Activated T-cell treated with anti-CD3 and anti-CD28 coated beads for 24 hours (primary cell): Measurements from ENCODE around the gene F10.

Source experiments
- DNase-seq: peaks from one replicate; pipeline ENCODE4 v3.0.0-alpha.2; 2020; ENCODE audit warnings: low read depth

The F10 gene

GRCh38 chr13:113086991-113087922 lies 35.3 kb upstream of the F10 start:
- no peak for DNase-seq

DNA sequence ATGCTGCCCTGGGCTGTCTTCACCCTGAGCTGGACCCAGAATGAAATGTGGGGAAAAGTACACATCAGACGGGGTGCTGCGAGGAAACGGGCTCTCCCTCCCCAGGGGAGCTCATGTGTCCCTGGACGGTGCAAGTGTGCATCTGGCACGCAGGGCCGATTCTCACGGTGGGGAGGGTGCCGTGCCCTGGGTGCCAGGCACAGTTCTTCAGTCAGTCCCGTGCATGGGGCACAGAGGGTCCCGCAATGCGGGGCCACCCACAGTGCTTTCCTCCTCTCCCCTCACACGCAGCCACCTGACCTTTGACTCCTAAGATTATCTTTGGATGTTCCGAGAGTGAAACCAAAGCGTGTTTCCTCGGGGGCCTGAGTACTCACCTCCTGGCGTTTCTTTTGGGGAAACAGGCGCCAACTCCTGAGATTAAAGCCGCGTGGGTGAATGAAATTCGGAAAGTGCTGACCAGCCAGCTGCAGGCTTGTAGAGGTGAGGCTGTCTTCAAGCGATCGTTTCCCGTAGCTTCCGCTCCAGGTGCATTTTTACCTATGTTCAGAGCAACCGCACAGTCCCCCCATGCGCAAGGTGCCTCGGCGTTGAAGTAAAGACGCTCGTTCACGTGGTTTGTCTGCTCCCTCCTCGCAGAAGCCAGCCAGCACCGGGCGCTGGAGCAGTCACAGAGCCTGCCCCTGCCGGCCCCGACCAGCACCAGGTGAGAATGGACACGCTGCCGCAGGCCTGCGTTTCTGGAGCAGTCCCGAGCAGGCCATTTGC lies 34.5 kb upstream of the F10 start:
- DNase-seq = no peak

GRCh38 chr13:113088691-113089020 lies 33.9 kb upstream of the F10 start:
- no peak for DNase-seq

- no peak for DNase-seq
These were observed 32.7 kb upstream of the F10 start for GRCh38 chr13:113089693-113090414.

DNA sequence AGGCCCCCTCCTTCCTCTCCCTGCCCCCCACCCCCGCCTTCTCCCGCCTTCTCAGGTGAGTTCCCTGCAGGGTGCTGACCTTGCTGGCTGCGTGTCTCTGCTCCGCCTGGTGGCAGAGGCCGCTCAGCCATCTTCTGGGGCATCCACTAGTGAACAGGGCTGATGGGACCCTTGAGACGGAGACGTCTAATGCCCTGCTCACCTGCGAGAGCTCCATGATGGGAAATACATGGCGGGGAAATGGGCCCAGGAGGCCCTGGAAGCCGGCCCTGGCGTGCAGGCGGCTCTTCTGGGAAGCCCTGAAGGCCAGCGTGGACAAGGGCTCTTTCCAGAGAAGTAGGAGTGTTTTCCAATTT lies 32.2 kb upstream of the F10 start:
- no peak for DNase-seq

- DNase-seq = no peak
These were observed 31.8 kb upstream of the F10 start for GRCh38 chr13:113090806-113091205.

DNA sequence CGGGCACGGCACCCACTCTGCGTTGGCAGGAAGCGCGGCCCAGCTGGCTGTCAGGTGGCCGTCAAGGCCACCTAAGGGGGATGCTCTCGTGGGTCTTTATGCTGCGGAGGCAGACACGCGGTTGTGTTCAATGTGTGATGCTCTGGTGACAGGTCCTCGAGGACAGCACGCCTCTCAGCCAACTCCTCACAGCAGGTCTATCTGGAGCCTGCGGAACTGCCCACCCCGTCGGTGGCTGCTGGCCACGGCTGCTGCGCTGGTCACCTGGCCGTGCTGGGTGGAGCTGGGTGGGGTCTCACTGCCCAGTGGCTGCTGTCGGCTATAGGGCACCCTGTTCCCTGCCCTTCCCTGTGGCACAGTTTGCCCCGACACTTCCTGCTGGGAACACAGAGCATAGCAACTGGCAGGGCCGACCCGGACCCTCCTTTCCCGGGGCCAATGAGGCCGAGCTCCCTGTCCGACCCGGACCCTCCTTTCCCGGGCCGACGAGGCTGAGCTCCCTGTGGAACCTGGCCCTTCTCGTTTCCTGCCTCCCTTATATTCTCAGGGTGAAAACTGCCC lies 31.3 kb upstream of the F10 start:
- no peak for DNase-seq

GRCh38 chr13:113091891-113092775 lies 30.5 kb upstream of the F10 start:
- DNase-seq = no peak

- no peak for DNase-seq
These were observed 29.6 kb upstream of the F10 start for GRCh38 chr13:113092776-113093579.

DNA sequence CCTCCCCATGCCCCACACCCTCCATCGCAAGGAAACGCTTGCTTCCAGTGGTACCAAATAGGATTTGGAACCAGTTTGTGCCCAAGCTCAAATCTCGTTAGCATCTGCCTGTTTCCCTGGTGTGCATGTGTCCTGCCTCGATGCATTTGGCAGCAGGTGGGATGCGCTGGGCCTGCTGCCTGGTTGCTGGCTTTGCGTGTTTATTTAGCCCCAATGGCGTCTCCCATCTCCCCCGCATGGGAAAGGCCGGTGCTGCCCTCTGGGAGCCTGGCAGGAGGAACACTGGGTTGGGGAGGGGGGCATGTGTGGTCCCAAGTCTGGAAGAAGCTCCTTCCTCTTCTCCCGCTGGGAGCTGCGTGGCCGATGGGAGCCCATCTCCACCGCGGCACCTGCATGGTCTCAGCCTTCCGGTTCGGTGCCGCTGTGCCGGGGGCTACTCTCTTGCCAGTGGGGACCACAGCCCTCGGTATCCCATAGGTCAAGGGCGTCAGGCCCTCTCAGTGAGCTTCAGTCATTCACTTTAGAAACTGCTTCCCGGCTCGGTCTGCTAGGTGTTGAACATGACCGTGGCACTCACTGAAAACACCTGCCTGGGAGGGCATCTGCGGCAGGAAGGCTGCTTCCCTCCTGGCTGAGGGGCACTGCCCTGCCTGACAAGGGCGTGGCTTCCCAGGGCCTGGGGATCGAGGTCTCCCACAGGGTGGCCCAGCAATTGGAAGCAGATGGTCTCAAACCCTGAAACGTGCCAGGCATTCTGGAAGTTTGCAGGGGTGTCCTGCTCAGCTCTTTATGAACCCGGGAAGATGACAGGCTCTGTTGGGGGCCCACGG lies 28.8 kb upstream of the F10 start:
- DNase-seq = no peak

- no peak for DNase-seq
These were observed 28.2 kb upstream of the F10 start for GRCh38 chr13:113094410-113094800.

DNA sequence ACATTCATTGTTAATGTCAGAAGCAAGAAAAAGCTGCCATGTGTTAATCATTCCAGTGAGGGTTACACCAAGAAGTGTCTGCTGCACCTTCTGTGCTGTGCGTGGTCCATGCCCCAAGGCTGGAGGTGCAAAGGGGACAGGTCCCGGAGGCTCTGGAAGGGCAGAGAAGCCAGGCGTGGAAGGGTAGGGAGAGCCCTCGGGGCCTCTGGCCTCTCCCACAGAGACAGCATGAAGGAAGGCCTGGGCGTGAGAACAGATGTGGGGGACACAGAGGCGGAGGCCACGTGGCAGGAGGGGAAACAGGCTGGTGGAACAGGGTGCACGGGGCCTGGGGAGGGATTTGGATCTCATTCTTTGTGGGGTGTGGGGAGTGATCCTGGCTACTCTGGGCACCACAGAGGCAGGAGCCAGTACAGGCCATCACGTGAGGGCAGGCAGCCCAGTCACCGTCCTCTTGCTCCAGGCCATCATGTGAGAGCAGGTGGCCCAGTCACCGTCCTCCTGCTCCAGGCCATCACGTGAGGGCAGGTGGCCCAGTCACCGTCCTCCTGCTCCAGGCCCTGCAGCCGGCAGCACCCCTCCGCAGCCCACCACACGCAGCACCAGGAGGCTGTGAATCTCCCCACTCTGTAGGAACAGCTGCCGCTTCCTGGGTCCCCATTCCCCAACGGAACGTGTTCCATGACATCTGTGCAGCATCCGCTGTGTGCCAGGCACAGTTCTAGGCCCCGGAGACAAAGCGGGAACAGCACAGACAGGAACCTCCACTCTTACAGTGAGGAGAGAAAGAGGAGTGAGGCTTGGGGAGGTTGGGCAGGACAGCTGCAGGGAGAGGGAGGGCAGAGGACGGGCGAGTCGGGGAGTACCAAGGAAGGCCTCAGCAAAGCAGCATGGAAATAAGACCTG lies 27.2 kb upstream of the F10 start:
- DNase-seq = no peak

GRCh38 chr13:113096052-113096744 lies 26.4 kb upstream of the F10 start:
- DNase-seq = no peak

DNA sequence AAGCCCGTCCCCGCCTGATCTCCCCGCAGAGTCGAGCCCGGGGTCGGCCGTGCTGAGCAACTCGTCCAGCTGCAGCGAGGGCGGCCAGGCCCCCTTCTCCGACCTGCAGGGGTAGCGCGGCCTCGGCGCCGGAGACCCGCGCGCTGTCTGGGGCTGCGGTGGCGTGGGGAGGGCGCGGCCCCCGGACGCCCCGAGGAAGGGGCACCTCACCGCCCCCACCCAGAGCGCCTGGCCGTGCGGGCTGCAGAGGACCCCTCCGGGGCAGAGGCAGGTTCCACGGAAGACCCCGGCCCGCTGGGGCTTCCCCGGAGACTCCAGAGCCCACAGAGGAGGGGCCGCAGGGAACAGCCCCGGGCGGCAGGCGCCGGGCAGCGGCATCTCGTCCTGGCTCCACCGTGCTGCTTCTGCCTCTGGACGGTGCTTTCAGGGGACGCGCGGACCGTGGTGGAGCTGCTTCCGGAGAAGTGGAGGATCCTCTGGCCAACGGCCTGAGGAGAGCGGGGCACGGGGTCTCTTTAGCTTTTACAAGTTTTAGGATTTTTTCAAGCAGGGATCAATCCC lies 25.8 kb upstream of the F10 start:
- DNase-seq = no peak

- no peak for DNase-seq
These were observed 24.9 kb upstream of the F10 start for GRCh38 chr13:113097651-113098050.

GRCh38 chr13:113098162-113098732 lies 24.4 kb upstream of the F10 start:
- no peak for DNase-seq

GRCh38 chr13:113099142-113099541 lies 23.5 kb upstream of the F10 start:
- DNase-seq = no peak
